HG03060 (cell line): Measurements from ENCODE around the gene GPRIN2.
"Not testable (repeated sequence)": the region's sequence is repeated elsewhere in the genome, so short reads cannot be mapped to it uniquely, and the experiment has no call there.

ENCODE experiments used
- ATAC-seq: cut with Tn5 transposase; IDR thresholded peaks from one replicate; pipeline ENCODE4 v1.9.1; 2021; ENCODE audit warnings: low read depth, moderate number of reproducible peaks; ENCODE audit not compliant: unreplicated experiment

GPRIN2 gene

DNA sequence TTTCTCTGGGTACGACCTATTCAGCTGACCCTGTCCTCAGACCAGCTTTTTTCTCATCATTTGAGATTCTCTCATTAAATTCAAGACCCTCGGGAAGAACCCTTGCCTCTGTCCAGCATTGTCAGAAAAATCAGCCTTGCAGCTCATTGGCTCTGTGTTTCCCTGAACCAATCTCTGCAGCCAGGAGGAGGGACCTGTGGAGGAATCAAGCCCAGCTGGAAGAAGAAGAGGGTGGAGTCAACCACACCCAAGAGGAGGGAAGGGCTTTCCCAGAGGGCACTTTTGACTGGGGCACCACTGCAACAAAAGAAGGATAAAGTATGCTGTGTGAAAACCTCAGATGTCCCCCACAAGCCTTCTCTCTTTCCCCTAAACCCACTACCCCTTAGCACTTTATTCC is 14.2 kb upstream of the GPRIN2 start:
- not testable (repeated sequence) for ATAC-seq

GRCh38 chr10:46567151-46567550 is 10.7 kb upstream of the GPRIN2 start:
- not testable (repeated sequence) for ATAC-seq

DNA sequence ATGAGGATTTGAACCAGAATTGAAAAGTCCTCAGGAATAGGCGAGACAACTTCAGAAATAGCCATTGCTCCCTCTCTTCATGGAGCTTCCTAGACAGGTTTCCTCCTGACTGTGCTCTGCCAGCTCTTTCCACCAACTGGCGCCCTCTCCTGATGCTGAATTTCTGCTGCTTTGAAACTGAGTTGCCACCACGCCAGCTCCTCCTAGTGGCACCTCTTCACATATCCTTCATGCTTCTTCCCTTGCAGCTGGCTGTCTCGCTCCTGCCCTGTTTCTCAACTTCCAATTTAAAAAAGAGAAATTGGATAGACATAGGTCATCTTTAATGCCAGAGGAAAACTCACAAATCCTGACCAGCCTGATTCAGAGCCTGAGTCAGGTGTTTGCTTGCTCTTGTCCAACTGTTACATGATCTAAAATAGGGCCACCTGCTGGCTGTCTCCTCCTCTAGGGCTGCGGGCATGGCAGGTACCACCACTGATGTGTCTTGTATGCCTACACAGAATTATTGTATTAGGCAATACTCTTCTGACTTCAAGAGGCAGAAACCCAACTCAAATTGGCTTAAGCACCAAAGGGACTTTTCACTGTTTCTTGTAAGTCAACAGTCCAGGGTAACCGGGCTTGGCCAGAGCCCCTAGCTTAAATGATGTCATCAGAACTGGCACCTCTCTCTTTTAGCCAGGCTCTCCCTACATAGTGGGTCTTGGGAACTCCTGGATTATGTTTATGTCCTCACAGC is 9.3 kb upstream of the GPRIN2 start:
- ATAC-seq, result not testable (repeated sequence)

GRCh38 chr10:46560952-46561351 is 4.5 kb upstream of the GPRIN2 start:
- no peak for ATAC-seq

DNA sequence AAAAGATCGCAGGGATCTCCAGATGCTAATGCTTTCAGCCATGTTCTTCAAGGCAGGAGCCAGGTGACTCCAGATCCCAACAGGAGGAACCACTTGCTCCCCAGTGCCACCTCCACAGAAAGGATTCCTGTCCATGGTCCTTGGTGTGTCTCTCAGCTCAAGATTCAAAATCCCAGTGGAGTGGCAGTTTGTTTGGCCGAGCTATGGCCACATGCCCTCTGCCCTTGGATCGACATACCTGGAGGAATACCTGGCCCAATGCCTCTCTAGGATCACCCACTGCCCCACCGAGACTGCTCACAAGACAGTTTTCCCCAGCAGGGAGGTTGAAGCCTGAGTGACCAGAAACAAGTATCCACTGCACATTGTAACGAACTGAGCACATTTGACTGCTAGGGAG is 3.9 kb upstream of the GPRIN2 start:
- ATAC-seq, result no peak

DNA sequence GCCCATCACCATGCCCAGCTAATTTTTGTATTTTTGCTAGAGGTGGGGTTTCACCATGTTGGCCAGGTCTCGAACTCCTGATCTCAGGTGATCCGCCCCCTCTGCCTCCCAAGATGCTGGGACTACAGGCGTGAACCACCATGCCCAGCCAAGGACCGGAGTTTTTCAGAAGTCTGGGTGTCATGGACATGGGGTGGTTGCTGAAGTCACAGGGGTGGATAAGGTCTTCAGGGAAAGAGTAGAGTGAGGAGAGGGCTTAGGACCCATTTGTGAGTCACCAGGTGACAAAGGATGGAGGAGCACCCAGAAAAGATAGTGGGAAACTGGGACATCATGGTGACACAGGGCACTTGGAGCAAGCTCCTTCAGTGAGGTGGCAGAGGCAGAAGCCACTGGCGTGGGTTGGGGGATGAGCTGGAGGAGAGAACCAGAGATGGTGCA is 2.8 kb upstream of the GPRIN2 start:
- no peak for ATAC-seq

DNA sequence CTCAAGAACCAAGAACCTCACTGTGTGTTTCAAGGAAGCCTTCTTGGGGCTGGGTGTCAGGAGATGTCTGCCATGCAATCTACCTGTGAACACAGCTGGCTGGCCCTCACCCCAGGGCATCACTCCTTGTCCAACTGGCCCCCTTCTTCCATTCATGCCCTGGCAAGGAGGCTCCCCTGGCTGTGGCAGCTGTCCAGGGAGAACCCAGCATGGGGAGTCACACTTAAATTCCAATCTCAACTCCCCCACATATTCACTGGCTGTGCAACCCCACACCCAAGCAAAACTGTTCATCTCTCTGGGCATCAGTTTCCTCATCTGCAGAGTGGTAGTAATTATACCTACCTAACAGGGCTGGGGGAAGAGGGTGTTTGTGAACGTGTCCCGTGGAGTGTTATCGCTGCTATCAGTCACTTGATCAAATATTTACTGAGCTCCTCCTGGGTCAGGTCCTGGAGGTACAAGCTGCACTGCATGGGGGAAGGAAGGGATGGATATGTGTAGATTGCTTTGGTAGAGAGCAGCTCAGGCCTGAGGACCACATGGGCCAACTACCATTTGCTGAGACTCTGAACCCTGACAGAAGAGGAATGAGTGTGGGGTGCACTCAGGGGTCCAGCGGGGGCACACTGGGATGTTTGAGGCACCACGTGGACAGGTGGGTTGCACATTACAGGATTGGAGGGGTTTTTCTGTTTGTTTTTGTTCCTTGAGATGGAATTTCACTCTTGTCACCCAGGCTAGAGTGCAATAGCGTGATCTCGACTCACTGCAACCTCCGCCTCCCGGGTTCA is 2.1 kb upstream of the GPRIN2 start:
- ATAC-seq, result no peak

GRCh38 chr10:46558122-46558391 is 1.6 kb upstream of the GPRIN2 start:
- no peak for ATAC-seq

GRCh38 chr10:46557319-46558121 is 1.1 kb upstream of the GPRIN2 start:
- ATAC-seq, result no peak

- ATAC-seq, result no peak
Measured at GRCh38 chr10:46555713-46556514, 544 bp downstream of the GPRIN2 start.

DNA sequence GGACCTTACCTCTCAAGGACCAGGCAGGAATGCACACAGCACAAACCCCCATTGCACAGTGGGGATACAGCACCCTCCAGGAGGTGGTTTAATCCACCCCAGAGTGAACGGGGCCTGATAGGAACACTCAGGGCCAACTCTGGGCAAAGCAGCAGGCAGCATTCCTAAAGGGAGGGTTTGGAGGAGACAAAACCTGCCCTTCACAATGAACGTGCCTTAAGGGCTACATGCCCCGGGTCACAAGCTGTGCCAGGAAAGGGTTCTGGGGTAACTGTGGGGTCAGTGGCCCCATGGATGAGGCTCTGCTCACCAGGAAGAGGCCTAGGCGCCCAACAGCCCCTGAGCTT is 1.1 kb downstream of the GPRIN2 start:
- no peak for ATAC-seq

- no peak for ATAC-seq
Measured at GRCh38 chr10:46554166-46554781, 2.2 kb downstream of the GPRIN2 start.

DNA sequence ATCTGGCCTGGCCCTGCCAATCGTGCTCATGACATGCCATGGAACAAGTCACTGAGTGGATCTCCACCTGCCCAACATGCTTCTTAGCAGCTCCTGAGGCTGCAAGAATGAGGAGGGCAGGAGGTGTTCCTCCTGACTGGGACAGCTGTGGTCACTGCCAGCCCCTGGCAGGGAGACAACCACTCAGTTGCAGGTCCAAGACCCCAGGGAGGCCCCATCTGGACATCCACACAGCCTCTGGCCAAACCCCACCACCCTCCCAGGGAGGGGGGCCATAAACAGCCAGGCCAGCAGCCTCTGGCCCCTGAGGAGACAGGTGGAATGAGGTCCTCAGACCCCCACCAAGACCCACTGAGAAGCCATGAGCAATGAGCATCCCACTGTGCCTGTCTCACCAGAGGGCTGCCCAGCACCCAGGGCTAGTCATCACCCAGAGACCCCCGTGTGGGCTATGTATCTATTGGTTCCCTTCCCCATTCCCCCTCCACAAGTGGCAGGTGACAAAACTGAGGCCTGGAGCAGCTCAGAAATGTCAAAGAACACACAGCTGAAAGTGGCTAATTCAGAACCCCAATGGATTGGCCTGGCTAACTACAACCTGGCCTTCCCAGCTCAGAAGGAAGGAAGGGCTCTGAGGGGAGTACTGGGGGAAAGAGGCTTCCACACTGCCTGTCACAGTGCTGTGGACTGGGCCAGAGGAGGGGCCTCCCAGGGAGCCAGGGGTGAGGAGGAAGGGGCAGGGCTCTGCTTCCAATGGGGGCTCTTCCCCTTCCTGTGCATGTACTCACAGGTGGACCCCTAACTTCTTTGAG is 3.0 kb downstream of the GPRIN2 start:
- ATAC-seq, result no peak

GRCh38 chr10:46552526-46553237 is 3.8 kb downstream of the GPRIN2 start:
- ATAC-seq, result no peak

GRCh38 chr10:46551701-46552525 is 4.5 kb downstream of the GPRIN2 start:
- ATAC-seq, result no peak

DNA sequence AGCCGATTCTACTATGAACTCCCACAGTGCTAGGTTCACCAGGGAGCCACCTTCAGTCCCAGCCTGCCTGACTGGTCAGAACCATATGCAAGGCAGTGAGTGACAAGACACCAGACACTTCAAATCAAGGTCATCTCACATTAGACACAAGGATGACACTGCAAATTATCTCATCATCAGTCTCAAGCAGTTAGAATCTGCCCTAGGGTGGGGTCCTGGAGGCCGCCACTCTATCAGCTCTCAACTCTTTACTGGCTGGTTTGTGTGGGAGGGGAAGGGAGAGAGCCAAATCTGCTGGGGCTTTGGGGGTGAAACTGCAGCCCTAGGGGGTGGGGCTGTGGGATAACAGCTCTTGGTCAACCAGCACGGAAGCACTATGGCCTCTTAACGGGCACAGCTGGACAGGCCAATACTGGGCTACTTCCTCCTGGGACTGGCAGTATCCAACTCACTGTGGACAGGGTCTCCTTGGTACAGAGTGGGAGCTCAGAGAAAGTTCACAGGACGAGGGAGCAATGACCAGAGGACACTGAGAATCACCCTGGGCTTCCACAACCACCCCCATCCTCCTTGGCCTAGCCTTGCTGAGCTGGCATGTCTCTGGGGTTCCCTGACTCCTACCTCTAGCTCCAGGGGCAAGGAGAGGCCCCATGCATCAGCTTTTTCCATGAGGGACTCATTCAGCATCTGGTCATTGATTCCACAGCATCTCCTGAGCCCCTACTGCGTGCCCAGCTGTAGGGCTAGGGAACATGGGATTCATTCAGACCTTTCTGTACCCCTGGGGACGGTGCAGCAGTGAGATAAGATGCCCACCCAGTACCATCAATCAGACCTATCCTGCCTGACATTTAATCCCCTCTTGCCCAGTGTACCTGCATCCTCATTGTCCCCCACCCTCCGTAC is 5.4 kb downstream of the GPRIN2 start:
- ATAC-seq, result no peak
